B cell (primary cell): ENCODE measurements around the gene MCF2L. TPM values are rescaled to one million over a fixed set of nuclear protein-coding genes. Genes with fewer than 3 reads are reported as not detected.

Experiments used
- ATAC-seq: fragments of 200-7000 bp; cut with Tn5 transposase; one replicate; pipeline ENCODE4 v1.10.0; 2021; ENCODE audit warnings: low read depth, mild to moderate bottlenecking, moderate number of reproducible peaks, moderate library complexity
- CTCF ChIA-PET: fragments of 350-600 bp; sonication (Branson Sonifier 250); formaldehyde crosslinking; loops from one replicate; lab custom pipeline; 2021; ENCODE audit warnings: antibody characterized with exemption, inconsistent platforms; lab: Charles Lee
- POLR2A ChIA-PET: fragments of 350-600 bp; sonication (Branson Sonifier 250); formaldehyde crosslinking; loops from one replicate; lab custom pipeline; 2021; ENCODE audit warnings: antibody characterized with exemption; lab: Charles Lee
- DNase-seq: peaks from one replicate; pipeline ENCODE4 v3.0.0; 2013
- H2AFZ ChIP-seq: 2 replicates; pipeline ENCODE4 v1.6.1; 2012; ENCODE audit warnings: mild to moderate bottlenecking, low read depth, low read length; ENCODE audit not compliant: insufficient read depth, poor library complexity, severe bottlenecking
- H3K27ac ChIP-seq, 2 donors: 1 replicate in 1 of 2; 2 replicates in 1 of 2; pipeline ENCODE4 v1.5.1; 2012 to 2013; ENCODE audit warnings: low read length in 2 of 2, mild to moderate bottlenecking in 2 of 2, moderate library complexity in 1 of 2
- H3K27me3 ChIP-seq, 4 experiments: fragments of 200-600 bp in 1 of 4; sonication (generic) in 1 of 4; replicated peaks in 1 of 4; 1 replicate in 2 of 4; 2 replicates in 2 of 4; pipeline versions ENCODE4 v1.6.1 to v1.7.0; 2013 to 2016; ENCODE audit warnings: low read length in 3 of 4, mild to moderate bottlenecking in 2 of 4, mixed read lengths in 1 of 4, moderate library complexity in 1 of 4; ENCODE audit not compliant: insufficient read depth in 4 of 4, control insufficient read depth in 3 of 4; ENCODE audit errors: control extremely low read depth in 1 of 4
- H3K36me3 ChIP-seq, 2 experiments: replicated peaks in 1 of 2; 1 replicate in 1 of 2; 2 replicates in 1 of 2; pipeline versions ENCODE4 v1.6.1 to v1.7.1; 2013; ENCODE audit warnings: low read length in 1 of 2; ENCODE audit not compliant: insufficient read depth in 2 of 2, control insufficient read depth in 1 of 2; ENCODE audit errors: control extremely low read depth in 1 of 2, extremely low read depth in 1 of 2
- H3K4me1 ChIP-seq, 2 donors: fragments of 200-600 bp in 1 of 2; sonication (generic) in 1 of 2; 1 replicate in 1 of 2; 2 replicates in 1 of 2; pipeline versions ENCODE4 v1.5.1 to v1.6.1; 2013 to 2017; ENCODE audit warnings: low read length in 2 of 2; ENCODE audit not compliant: control insufficient read depth in 2 of 2, insufficient read depth in 2 of 2
- H3K4me2 ChIP-seq: replicated peaks from 2 replicates; pipeline ENCODE3; 2012; ENCODE audit warnings: mild to moderate bottlenecking, low read depth, low read length; ENCODE audit not compliant: poor library complexity, severe bottlenecking
- H3K4me3 ChIP-seq, 5 experiments: fragments of 200-600 bp in 1 of 5; sonication (generic) in 1 of 5; 1 replicate in 3 of 5; 2 replicates in 2 of 5; pipeline versions ENCODE4 v1.5.1 to v1.7.0; 2011 to 2016; ENCODE audit warnings: low read length in 4 of 5, mild to moderate bottlenecking in 4 of 5, low read depth in 2 of 5, control low read depth in 1 of 5, moderate library complexity in 1 of 5; ENCODE audit not compliant: insufficient read depth in 1 of 5; ENCODE audit errors: control extremely low read depth in 1 of 5, extremely low read depth in 1 of 5
- H3K79me2 ChIP-seq: fragments of 200-600 bp; sonication (generic); one replicate; pipeline ENCODE4 v1.6.0; 2016; ENCODE audit warnings: low read length; ENCODE audit not compliant: control insufficient read depth, insufficient read depth
- H3K9ac ChIP-seq: fragments of 200-600 bp; sonication (generic); 2 replicates; pipeline ENCODE4 v1.6.1; 2017; ENCODE audit warnings: mild to moderate bottlenecking, low read length, moderate library complexity
- H3K9me3 ChIP-seq, 3 donors: one replicate each; pipeline versions ENCODE4 v1.6.1 to v1.7.1; 2013; ENCODE audit warnings: low read length in 2 of 3; ENCODE audit not compliant: control insufficient read depth in 2 of 3, insufficient read depth in 1 of 3; ENCODE audit errors: control extremely low read depth in 1 of 3
- H4K20me1 ChIP-seq: 2 replicates; pipeline ENCODE4 v1.6.0; 2012; ENCODE audit warnings: mild to moderate bottlenecking, low read length; ENCODE audit not compliant: insufficient read depth, control insufficient read depth, poor library complexity, severe bottlenecking
- H3K27ac Mint-ChIP-seq: one replicate; pipeline ENCODE4 v1.8.0; 2021; ENCODE audit warnings: mixed read lengths
- H3K27me3 Mint-ChIP-seq: one replicate; pipeline ENCODE4 v1.8.0; 2021; ENCODE audit warnings: mixed read lengths
- H3K4me1 Mint-ChIP-seq: one replicate; pipeline ENCODE4 v1.8.0; 2021; ENCODE audit warnings: mixed read lengths
- H3K4me3 Mint-ChIP-seq: one replicate; pipeline ENCODE4 v1.8.0; 2021; ENCODE audit warnings: mixed read lengths
- H3K9me3 Mint-ChIP-seq: one replicate; pipeline ENCODE4 v1.8.0; 2022; ENCODE audit warnings: mixed read lengths; ENCODE audit not compliant: insufficient read depth
- EZH2 ChIP-seq: IDR thresholded peaks from 2 replicates; pipeline ENCODE4 v1.6.1; 2012; ENCODE audit warnings: borderline replicate concordance, low read depth, mild to moderate bottlenecking, moderate library complexity, low read length; ENCODE audit not compliant: insufficient read depth, poor library complexity, severe bottlenecking
- WGBS: methylation state at CpG from one replicate; pipeline ENCODE4 v1.1.5; 2013; ENCODE audit warnings: missing lambda C conversion rate; ENCODE audit not compliant: insufficient coverage; 5-methylcytosine and 5-hydroxymethylcytosine counted together
- intact Hi-C: fragments of 100-400 bp; cut with micrococcal nuclease; formaldehyde crosslinking; loops from one replicate; pipeline ENCODE4 v1.10.0; 2022
- polyA plus RNA-seq: library from polyadenylated mRNA; depleted of rRNA; stranded (reverse); fragments of >200 nt; gene quantifications from 2 replicates; pipeline ENCODE4 v1.2.3, GENCODE V29; 2012
- total RNA-seq, 2 donors: library from RNA; stranded (reverse); fragments of 120-200 nt in 1 of 2; gene quantifications; 1 replicate in 1 of 2; 2 replicates in 1 of 2; pipeline versions ENCODE4 v1.2.3 to v1.2.4, GENCODE V29; 2013 to 2022
- TF ChIP-seq, protein P1 (sequence below): fragments of 200-600 bp; IDR thresholded peaks from one replicate; pipeline ENCODE4 v1.8.0; 2022; ENCODE audit warnings: antibody characterized with exemption, mild to moderate bottlenecking

The MCF2L gene
- total and polyA plus RNA-seq, 2 donors (not counting 1 experiment from before 2014, with no cell fraction given): 3.7 to 8.2 TPM

DNA sequence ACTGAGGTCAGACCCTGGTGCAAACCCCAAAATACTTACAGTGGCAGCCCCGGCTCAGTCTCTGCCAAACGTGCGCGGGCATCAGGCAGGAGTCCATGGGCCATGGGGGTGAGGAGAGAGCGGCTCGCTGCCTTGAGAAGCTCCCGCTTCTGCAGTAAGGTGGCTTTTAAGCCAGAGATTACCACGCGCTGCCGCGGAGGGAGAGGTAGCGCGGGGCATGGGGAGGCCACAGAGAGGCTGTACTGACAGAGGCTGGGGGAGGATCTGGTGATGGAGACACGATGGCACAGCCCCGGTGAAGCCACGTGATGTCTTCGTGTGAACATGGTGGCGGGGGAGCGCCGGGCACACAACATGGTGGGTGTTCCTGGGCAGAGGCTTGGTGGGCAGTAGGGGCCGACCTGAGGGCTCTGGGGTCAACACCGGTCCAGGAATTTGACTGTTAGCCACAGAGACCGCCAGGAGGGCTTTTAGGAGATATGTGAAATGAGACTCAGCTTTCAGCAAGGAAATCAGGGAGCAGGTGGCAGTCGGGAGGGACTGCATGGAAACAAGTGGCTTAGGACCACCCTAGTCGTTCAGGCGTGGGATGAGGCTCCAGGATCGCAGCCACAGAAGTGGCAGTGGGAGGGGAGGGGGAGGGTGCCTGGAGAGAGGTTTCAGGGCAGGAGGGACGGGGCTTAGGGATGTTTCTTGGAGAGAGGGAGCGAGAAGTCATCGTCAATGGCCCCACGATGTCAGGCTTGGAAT is 24.1 kb downstream of the MCF2L start:
- no peak overlapping the region for H3K27ac ChIP-seq
- no peak overlapping the region for H2AFZ ChIP-seq
- peaks cover 0 to 3% (median 0%) of the 10 kb centered on the region in 4 experiments for H3K27me3 ChIP-seq
- Mint-ChIP-seq H3K27ac (no peak overlapping the region), H3K4me3 (no peak overlapping the region), H3K9me3 (no peaks in the 10 kb centered on the region), H3K4me1 (no peaks in the 10 kb centered on the region), H3K27me3 (peaks cover 2% of the 10 kb centered on the region)
- peaks cover 0 to 23% (median 0%) of the 10 kb centered on the region in 3 donors for H3K9me3 ChIP-seq
- no peak overlapping the region for H3K4me2 ChIP-seq
- TF ChIP-seq EZH2: no peak
- TF ChIP-seq, protein P1, sequence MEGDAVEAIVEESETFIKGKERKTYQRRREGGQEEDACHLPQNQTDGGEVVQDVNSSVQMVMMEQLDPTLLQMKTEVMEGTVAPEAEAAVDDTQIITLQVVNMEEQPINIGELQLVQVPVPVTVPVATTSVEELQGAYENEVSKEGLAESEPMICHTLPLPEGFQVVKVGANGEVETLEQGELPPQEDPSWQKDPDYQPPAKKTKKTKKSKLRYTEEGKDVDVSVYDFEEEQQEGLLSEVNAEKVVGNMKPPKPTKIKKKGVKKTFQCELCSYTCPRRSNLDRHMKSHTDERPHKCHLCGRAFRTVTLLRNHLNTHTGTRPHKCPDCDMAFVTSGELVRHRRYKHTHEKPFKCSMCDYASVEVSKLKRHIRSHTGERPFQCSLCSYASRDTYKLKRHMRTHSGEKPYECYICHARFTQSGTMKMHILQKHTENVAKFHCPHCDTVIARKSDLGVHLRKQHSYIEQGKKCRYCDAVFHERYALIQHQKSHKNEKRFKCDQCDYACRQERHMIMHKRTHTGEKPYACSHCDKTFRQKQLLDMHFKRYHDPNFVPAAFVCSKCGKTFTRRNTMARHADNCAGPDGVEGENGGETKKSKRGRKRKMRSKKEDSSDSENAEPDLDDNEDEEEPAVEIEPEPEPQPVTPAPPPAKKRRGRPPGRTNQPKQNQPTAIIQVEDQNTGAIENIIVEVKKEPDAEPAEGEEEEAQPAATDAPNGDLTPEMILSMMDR: no peak
- no peaks in the 10 kb centered on the region for H3K36me3 ChIP-seq
- ATAC-seq (no peak), DNase-seq (no peak)
- no peak overlapping the region for H3K4me3 ChIP-seq
- ChIA-PET POLR2A (no interaction called here), CTCF (no interaction called here)
- H3K79me2 ChIP-seq: no peaks in the 10 kb centered on the region
- H3K4me1 ChIP-seq: no peaks in the 10 kb centered on the region
- H3K9ac ChIP-seq: no peak overlapping the region
- no peaks in the 10 kb centered on the region for H4K20me1 ChIP-seq
- 91% methylated on average over 29 of the region's 31 CpGs for WGBS
- intact Hi-C loops: no loop called here

DNA sequence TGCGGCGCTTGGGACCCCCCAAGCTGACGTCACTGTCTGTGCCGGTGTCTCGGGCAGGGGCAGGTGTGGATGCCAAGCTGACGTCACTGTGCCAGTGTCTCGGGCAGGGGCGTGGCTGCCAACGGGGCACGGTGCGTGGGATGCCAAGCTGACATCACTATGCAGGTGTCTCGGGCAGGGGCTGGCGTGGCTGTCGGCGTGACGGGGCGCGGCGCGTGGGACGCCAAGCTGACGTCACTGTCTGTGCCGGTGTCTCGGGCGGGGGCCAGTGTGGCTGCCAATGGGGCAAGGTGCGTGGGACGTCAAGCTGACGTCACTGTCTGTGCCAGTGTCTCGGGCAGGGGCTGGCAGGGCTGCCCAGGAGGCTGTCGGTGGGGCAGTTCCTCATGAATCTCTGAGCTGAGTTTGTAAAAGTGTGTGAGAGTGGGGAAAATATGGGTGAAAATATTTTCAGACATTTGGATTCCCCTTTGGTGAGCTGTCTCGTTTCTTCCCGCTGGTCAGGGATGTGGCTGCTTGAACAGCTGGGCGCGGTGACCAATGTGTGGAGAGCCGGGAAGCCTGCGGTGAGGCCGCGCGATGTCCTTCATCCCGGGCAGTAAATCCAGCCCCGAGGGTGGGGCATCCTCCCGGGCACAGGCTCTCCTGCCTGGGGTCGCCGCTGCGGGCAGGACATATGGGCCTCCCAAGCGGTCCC is 25.2 kb downstream of the MCF2L start:
- H3K9ac ChIP-seq: no peak overlapping the region
- peaks cover 0 to 3% (median 0%) of the 10 kb centered on the region in 4 experiments for H3K27me3 ChIP-seq
- no peaks in the 10 kb centered on the region for H3K79me2 ChIP-seq
- H3K4me2 ChIP-seq: no peak overlapping the region
- H3K27ac Mint-ChIP-seq: no peak overlapping the region
- H3K9me3 ChIP-seq: peaks cover 0 to 11% (median 0%) of the 10 kb centered on the region in 3 donors
- no peaks in the 10 kb centered on the region for H3K9me3 Mint-ChIP-seq
- H3K4me3 Mint-ChIP-seq: no peak overlapping the region
- ATAC-seq: no peak
- H3K27me3 Mint-ChIP-seq: peaks cover 2% of the 10 kb centered on the region
- no peak overlapping the region for H3K4me3 ChIP-seq
- H3K36me3 ChIP-seq: no peaks in the 10 kb centered on the region
- no peak overlapping the region for H3K27ac ChIP-seq
- TF ChIP-seq EZH2: no peak
- TF ChIP-seq, protein P1: no peak
- no peak for DNase-seq
- no peaks in the 10 kb centered on the region for H4K20me1 ChIP-seq
- no peaks in the 10 kb centered on the region for H3K4me1 ChIP-seq
- H3K4me1 Mint-ChIP-seq: no peaks in the 10 kb centered on the region
- WGBS: 96% methylated on average over 46 of the region's 46 CpGs
- intact Hi-C loops: no loop called here
- ChIA-PET CTCF (no interaction called here), POLR2A (no interaction called here)
- H2AFZ ChIP-seq: no peak overlapping the region
